NB4 (cell line): ENCODE data around the gene RAPGEF5.

Experiments used
- CTCF ChIP-seq: IDR thresholded peaks from one replicate; pipeline ENCODE4 v1.5.1; 2012; ENCODE audit warnings: low read depth, low read length
- POLR2A ChIP-seq: IDR thresholded peaks from 2 replicates; pipeline ENCODE4 v1.6.1; 2011; ENCODE audit warnings: mild to moderate bottlenecking; ENCODE audit not compliant: insufficient read length; ENCODE audit errors: extremely low read depth
- TF ChIP-seq, protein P1 (sequence below): IDR thresholded peaks from 2 replicates; pipeline ENCODE4 v1.6.1; 2011; ENCODE audit warnings: low read depth, low read length

DNA sequence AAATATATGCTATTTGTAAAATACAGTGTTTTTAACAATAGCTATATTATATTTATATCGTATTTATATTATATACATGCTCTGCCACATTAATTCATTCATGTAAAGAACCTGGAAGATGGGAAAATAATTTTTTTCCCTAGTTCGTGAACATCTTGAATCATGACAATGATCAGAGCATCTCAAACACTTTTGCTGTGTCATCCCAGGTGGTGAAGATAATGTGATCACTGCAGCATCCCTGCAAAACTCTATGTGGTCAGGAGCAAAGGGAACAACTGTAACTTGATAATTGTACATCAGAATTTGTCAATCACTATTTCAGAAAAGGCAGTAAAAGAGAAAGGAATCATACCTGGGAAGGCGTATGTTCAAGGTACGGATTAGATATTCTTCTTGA lies 39.3 kb downstream of the RAPGEF5 start:
- TF ChIP-seq CTCF (no peak), POLR2A (no peak)
- TF ChIP-seq, protein P1, sequence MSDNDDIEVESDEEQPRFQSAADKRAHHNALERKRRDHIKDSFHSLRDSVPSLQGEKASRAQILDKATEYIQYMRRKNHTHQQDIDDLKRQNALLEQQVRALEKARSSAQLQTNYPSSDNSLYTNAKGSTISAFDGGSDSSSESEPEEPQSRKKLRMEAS, result no peak
